Measurements from ENCODE around the gene SNCB.

SNCB gene

DNA sequence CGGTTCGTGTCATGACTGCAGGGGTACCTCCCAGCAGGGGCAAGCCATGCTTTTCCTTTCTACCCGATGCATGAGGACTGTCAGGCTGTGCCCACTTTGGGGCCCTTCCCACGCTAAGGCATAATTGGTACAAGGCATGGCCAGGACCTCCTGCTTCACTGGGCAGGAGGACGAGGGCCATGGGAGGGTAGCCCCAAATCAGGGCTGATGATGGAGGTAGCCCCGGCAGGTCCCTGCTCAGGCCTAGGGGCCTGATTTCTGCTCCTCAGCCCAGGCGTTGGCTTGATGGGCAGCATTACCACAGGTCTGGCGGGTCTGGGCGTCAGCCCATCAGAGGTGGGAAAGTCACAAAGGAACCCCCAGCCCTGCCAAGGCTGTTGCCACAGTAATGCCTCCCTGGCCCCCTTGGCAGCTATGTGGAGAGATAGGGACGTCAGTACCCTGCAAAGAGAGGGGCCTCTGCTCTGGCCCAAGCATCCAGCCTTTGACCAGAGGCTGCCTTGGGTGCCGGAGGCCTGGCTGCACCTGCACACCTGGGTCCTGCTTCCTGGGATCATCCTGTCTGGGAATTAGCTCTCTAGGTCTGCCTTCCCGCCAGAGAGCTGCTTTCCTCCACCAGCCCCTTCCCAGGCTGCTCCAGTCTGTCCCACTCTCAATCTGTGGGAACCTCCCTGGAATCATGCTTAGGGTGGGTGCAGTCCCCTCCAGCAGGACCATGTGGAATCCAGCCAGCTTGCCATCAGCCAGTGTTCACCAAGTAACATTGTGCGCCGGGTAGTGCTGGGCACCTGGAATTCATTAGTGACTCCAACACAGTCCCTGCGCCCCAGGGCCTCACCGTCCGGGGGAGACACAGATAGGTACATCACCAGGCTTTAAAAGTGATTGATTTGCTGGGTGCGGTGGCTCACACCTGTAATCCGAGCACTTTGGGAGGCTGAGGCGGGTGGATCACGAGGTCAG lies 32.3 kb upstream of the SNCB start:
- no peak overlapping the region for H3K4me3 ChIP-seq (ENCODE audit: low read length)
- no peak for DNase-seq (ENCODE audit: low read depth, low spot score)

DNA sequence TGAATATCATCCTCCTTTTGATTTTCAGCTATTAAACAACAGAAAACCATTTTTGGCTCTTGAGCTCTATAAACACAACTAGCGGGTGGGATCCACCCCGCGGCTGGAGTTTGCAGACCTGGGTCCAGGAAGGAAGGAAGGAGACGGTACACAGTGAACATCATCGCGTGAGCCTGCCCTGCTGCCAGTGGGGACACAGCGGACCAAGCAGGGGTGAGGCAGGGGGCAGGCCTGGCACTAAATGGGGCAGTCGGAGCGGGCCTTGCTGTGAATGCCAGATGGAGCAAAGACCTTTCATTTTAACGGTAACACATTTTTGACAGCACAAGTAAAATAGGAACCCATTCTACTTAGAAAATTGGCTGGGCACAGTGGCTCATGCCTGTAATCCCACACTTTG lies 31.3 kb upstream of the SNCB start:
- no peak for DNase-seq (ENCODE audit: low read depth, low spot score)
- no peak overlapping the region for H3K4me3 ChIP-seq (ENCODE audit: low read length)

DNA sequence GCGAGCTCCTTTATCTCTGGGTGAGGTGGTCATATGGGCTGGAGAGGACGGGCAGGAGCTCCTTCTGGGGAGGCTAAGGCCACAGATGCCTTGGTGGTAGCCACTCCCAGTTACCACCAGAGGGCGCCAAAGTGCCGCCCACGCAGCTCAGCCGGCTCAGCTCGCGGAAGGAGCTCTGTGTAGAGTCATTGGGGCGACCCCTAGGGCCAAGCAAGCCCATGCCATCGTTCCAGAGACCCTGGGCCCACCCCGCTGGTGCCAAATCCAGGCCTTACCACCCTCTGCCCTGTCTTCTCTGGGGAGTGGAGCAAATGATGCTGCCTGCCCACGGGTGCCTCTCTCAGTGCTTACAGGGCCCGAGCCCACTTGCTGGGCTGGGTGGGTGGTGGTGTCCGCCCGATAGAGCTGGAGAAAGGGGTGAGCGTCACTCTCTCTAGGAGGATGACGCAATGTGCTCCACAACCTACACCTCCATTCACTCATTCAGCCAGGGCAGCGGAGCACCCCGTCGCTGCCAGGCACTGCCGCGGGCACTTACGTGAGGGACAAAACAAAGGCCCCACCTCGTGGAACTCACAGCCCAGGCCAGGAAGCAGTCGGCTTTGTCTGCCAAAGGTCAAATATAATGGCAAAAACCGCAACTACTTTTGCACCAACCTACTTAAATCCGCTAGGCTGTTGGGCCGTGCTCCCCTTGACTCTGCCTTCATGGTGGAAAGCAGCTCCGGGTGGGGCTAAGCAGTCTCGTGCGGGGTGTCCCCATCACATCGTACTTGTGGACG lies 30.7 kb upstream of the SNCB start:
- H3K4me3 ChIP-seq (ENCODE audit: low read length) = no peak overlapping the region
- peak; percentile 67 for DNase-seq (ENCODE audit: low read depth, low spot score)

GRCh38 chr5:176660530-176660859 lies 30.2 kb upstream of the SNCB start:
- DNase-seq (ENCODE audit: low read depth, low spot score) = peak; percentile 21
- no peak overlapping the region for H3K4me3 ChIP-seq (ENCODE audit: low read length)

- H3K4me3 ChIP-seq (ENCODE audit: low read length) = no peak overlapping the region
These were observed 29.6 kb upstream of the SNCB start for GRCh38 chr5:176659860-176660461.

DNA sequence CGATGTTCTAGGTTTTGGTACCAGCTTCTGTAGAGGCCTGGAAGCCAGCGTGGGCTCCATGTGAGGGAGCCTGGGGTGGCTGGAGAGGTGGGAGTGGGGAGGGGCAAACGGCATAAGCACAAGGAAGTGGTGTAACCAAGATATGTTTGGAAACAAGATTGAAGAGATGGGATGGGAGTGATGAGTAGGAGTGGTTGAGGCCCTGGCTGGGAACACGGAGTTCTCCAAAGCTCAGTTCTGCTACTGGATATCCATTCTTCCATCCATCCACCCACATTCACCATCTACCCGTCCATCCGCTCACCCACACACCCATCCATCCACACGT lies 29.1 kb upstream of the SNCB start:
- no peak for DNase-seq (ENCODE audit: low read depth, low spot score)
- no peak overlapping the region for H3K4me3 ChIP-seq (ENCODE audit: low read length)

More at GRCh38 chr5:176659860-176660461, 29.6 kb upstream of the SNCB start:
- DNase-seq (ENCODE audit: low read depth, low spot score) = no peak

GRCh38 chr5:176658817-176659511 lies 28.6 kb upstream of the SNCB start:
- DNase-seq (ENCODE audit: low read depth, low spot score) = peak; percentile 64
- peak overlapping the region; percentile 18; the same call in 1 of the 2 replicates for H3K4me3 ChIP-seq (ENCODE audit: low read length)

DNA sequence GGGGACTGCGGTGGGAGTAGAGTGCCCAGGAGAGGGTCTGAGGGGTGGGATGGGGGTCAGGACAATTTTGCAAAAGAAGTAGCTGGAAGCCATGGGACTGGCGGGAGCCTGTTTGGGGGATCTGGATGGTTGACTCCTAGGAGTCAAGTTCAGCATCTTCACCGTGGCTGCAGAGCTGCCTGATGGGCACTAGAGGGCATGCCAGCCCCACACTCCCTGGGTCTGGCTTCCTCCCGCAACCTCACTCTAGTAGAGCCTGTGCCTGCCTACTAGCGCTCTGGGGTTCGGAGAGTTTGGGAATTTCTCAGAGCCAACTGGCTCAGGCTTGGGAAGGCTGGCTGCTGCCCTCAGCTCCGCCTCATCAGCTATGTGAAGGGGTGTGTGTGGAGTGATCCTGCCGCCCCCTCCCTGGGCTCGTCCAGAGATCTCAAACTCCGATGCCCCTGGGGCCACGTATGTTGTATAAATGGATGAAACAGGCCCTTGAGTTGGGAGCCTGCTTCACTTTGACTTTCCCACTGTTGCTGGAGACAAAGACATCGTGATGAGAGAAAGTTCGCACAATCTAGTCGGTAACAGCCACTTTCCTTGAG lies 27.8 kb upstream of the SNCB start:
- DNase-seq (ENCODE audit: low read depth, low spot score) = peak; percentile 64
- H3K4me3 ChIP-seq (ENCODE audit: low read length) = no peak overlapping the region

DNA sequence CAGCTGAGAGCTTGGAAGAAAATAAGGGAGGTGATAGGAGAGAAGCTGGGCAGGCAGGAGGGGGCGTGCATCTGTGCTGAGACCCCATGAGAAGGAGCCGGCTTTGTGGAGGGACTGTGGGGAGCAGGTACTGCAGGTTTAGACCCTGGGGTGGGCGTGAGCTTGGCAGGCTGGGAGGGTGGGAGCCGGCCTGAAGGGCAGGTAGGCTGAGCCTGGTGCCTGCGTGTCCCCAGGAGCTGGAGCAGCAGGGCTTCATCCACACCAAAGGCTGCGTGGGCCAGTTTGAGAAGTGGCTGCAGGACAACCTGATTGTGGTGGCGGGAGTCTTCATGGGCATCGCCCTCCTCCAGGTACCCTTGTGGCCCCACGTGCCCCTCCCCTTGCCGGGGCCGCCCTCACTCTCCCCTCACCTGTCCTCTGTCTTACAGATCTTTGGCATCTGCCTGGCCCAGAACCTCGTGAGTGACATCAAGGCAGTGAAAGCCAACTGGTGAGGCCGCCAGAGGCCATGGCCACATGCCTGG lies 26.2 kb upstream of the SNCB start:
- no peak for DNase-seq (ENCODE audit: low read depth, low spot score)
- no peak overlapping the region for H3K4me3 ChIP-seq (ENCODE audit: low read length)

DNA sequence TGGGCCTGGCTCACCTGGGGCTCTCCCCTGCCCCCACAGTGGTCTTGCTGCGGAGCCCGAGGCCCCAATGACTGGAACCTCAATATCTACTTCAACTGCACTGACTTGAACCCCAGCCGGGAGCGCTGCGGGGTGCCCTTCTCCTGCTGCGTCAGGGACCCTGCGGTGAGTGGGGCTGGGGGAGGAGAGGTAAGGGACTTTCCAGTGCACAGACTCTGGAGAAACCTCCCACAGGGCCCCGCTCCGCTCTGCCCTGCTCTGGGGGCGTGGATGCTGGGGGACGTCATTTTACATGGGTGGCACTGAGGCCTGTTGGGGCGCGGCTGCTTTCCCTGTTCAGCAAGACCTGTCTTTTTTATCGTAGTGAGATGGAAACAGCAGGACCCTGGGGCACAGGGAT lies 24.5 kb upstream of the SNCB start:
- H3K4me3 ChIP-seq (ENCODE audit: low read length) = no peak overlapping the region
- no peak for DNase-seq (ENCODE audit: low read depth, low spot score)

DNA sequence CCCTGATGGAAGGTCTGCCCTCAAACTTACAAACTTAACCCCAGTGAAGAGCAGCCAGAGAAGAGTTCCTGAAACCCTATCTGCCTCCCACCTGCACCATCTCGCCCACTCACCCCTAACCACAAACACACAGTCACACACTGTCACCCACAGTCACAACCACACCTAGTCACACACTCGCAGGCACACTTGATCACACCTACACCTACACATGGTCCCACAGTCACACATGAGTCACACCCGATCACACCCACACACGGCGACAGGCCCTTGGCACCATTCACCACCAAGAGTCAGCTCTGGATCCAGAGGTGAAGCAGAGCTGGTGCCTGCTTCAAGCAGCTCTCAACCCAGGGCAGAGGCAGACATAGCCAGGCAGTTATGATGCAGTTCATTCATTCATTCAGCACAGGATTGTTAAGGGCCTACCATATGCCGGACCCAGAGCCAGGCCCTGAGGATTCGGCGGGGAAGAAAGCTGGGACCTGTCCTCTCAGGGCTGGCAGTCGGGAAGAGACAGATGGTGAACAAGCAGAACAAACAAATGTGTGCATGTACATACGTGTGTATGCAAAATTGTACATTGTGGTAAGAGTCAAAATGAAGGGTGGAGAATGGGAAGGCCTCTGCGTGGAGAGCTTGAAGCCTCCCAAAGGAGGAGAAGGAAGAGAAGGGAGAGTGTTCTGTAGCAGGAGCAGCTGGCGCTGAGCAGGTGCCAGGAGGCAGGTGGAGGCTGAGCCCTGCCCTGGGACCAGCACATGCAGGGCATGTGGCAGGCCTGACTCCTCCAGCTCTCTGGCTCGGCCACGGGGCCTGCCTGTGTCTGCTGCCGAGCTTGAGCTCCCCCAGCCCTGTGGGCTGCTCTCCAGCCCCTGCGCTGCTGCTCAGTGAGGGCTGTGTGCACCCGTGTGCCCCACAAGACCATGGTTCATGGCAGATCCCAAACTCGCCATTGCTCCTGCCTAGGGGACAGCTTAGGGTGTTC lies 23.4 kb upstream of the SNCB start:
- no peak for DNase-seq (ENCODE audit: low read depth, low spot score)
- no peak overlapping the region for H3K4me3 ChIP-seq (ENCODE audit: low read length)

DNA sequence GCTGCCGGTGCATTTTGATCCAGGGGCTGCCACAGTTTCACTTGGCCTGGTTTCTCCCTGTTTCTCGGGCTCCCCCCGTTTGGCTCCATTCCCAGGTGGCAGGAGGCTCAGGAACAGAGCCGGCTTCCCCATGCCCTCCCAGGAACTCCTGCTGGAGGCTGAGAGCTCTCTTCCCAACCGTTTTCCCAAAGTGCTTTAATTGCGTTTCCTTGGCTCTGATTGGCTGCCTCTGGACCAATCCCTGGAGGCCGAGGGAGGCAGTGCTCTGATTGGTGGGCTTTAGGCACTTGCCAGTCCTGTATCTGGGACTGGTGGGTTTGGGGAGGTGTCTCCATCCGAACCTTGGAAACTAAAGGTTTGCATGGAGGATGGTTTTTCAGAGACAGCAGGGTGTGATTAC lies 21.8 kb upstream of the SNCB start:
- no peak overlapping the region for H3K4me3 ChIP-seq (ENCODE audit: low read length)
- no peak for DNase-seq (ENCODE audit: low read depth, low spot score)

DNA sequence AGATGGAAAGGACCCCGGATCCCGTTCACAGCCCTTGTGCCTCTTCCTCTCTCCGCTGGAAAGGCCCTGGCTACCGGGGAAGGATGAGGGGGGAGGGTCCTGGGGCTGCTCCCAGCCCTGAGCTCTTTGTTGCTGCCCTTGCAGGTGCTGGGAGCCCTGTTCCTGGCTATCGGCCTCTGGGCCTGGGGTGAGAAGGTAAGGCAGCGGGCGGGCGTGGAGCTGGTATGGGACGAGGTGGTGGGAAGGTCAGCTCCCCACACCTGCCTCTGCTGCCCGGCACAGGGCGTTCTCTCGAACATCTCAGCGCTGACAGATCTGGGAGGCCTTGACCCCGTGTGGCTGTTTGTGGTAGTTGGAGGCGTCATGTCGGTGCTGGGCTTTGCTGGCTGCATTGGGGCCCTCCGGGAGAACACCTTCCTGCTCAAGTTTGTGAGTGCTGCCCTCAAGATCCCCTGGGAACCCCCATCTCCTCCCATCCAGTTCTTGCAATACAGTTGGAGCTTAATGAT lies 21.2 kb upstream of the SNCB start:
- no peak overlapping the region for H3K4me3 ChIP-seq (ENCODE audit: low read length)
- DNase-seq (ENCODE audit: low read depth, low spot score) = no peak

GRCh38 chr5:176650354-176650884 lies 20.1 kb upstream of the SNCB start:
- no peak overlapping the region for H3K4me3 ChIP-seq (ENCODE audit: low read length)
- no peak for DNase-seq (ENCODE audit: low read depth, low spot score)

- H3K4me3 ChIP-seq (ENCODE audit: low read length) = no peak overlapping the region
- no peak for DNase-seq (ENCODE audit: low read depth, low spot score)
These were observed 18.3 kb upstream of the SNCB start for GRCh38 chr5:176648474-176649194.

DNA sequence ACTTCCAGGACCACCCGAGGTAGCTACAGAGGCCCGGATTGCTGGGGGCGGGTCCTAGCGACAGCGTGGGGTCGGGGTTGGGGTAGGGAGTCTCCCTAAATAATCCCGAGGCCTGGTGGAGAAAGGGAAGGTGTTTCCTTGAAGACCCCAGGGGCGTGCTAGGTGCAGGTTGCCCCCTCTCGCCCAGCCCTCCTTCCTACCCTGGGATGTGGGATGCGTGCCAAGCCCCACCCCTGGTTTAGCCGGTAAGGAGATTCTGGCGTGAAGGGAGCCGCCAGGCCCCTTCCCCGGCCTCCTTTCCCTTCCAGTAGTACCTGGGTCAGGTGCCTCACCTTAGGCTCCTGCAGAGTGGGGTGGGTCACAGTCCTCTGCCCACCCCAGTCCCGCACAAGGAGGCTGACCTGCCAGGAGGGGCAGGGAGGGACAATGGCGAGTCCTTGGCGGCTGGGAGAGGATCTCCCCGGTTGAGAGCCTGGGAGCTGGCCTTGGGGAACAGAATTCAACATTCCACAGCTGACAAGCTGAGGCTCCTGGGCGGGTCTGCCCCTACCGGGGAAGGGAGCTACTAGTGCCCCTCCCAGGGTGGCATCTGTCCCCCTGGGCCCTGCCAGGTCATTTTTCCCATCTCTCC lies 17.6 kb upstream of the SNCB start:
- DNase-seq (ENCODE audit: low read depth, low spot score) = no peak

More for the DNA sequence above, 17.6 kb upstream of the SNCB start:
- H3K4me3 ChIP-seq (ENCODE audit: low read length) = peak overlapping the region; percentile 67

Measured in Jurkat, Clone E6-1 (cell line).